Caco-2 (cell line): ENCODE data around the gene ARAP3. TPM values are rescaled to one million over a fixed set of nuclear protein-coding genes. Genes with fewer than 3 reads are reported as not detected.

ENCODE experiments used
- BruUV-seq: library from RNA; stranded (reverse); fragments of 400-500 nt; replicated peaks from 2 replicates; lab custom pipeline; 2021; lab: Mats Ljungman, UMichigan
- CTCF ChIA-PET: fragments of 300-600 bp; sonication (Branson Sonifier 250); formaldehyde crosslinking; loops from one replicate; lab custom pipeline; 2022; ENCODE audit warnings: antibody characterized with exemption; lab: Charles Lee
- POLR2A ChIA-PET: fragments of 300-600 bp; sonication (Branson Sonifier 250); formaldehyde crosslinking; loops from one replicate; lab custom pipeline; 2022; ENCODE audit warnings: antibody characterized with exemption; lab: Charles Lee
- DNase-seq, 2 experiments: peaks; one replicate each; pipeline versions ENCODE4 v3.0.0 to v3.0.0-alpha.2; 2020 to 2022
- H3K27me3 ChIP-seq: replicated peaks from 2 replicates; pipeline ENCODE4 v1.6.0; 2011; ENCODE audit warnings: low read length; ENCODE audit not compliant: control insufficient read depth, insufficient read depth
- H3K36me3 ChIP-seq: 2 replicates; pipeline ENCODE4 v1.5.1; 2011; ENCODE audit warnings: low read length; ENCODE audit not compliant: control insufficient read depth, insufficient read depth
- H3K4me1 ChIP-seq: fragments of 250-450 bp; sonication (Bioruptor Pico); 2 replicates; pipeline ENCODE4 v1.5.1; 2020; ENCODE audit warnings: mild to moderate bottlenecking
- H3K4me3 ChIP-seq: 2 replicates; pipeline ENCODE4 v1.5.1; 2011; ENCODE audit warnings: low read depth, mild to moderate bottlenecking, control low read depth, low read length
- H3K9me3 ChIP-seq: fragments of 250-450 bp; sonication (Bioruptor Pico); 2 replicates; pipeline ENCODE4 v1.5.1; 2020; ENCODE audit warnings: mild to moderate bottlenecking, moderate library complexity
- H3K27ac Mint-ChIP-seq: one replicate; pipeline ENCODE4 v1.8.0; 2022; ENCODE audit warnings: mixed read lengths; ENCODE audit not compliant: unreplicated experiment
- H3K27me3 Mint-ChIP-seq: one replicate; pipeline ENCODE4 v1.8.0; 2022; ENCODE audit warnings: mixed read lengths; ENCODE audit not compliant: insufficient read depth, unreplicated experiment
- H3K36me3 Mint-ChIP-seq: one replicate; pipeline ENCODE4 v1.8.0; 2022; ENCODE audit warnings: mild to moderate bottlenecking, mixed read lengths; ENCODE audit not compliant: insufficient read depth, unreplicated experiment
- H3K4me1 Mint-ChIP-seq: one replicate; pipeline ENCODE4 v1.8.0; 2022; ENCODE audit warnings: low read depth, mixed read lengths; ENCODE audit not compliant: unreplicated experiment
- H3K4me3 Mint-ChIP-seq: one replicate; pipeline ENCODE4 v1.8.0; 2022; ENCODE audit warnings: mild to moderate bottlenecking, moderate library complexity, mixed read lengths; ENCODE audit not compliant: unreplicated experiment
- H3K9me3 Mint-ChIP-seq: one replicate; pipeline ENCODE4 v1.8.0; 2022; ENCODE audit warnings: mixed read lengths; ENCODE audit not compliant: unreplicated experiment
- CTCF ChIP-seq, 2 experiments: fragments of 200-600 bp in 1 of 2; IDR thresholded peaks; 1 replicate in 1 of 2; 2 replicates in 1 of 2; pipeline versions ENCODE4 v1.5.1 to v1.8.0; 2011 to 2022; ENCODE audit warnings: antibody characterized with exemption in 1 of 2, control low read depth in 1 of 2, inconsistent platforms in 1 of 2, low read depth in 1 of 2, low read length in 1 of 2, mild to moderate bottlenecking in 1 of 2, moderate library complexity in 1 of 2; ENCODE audit not compliant: insufficient read depth in 1 of 2, severe bottlenecking in 1 of 2, unreplicated experiment in 1 of 2
- intact Hi-C: fragments of 100-400 bp; cut with micrococcal nuclease; formaldehyde crosslinking; loops from one replicate; pipeline ENCODE4 v1.10.0; 2022; ENCODE audit not compliant: unreplicated experiment
- total RNA-seq: library from RNA; stranded (reverse); gene quantifications from 2 replicates; pipeline ENCODE4 v1.2.3, GENCODE V29; 2022

ARAP3 gene
- total RNA-seq, 1 experiment from 2014 or later: 6.3 TPM

GRCh38 chr5:141637767-141638419 lies 44.1 kb downstream of the ARAP3 start:
- TF ChIP-seq CTCF (IDR thresholded peaks at IDR 0.05; ENCODE audit: insufficient read depth in 1 of 2, low read depth in 1 of 2, low read length in 1 of 2, severe bottlenecking in 1 of 2, unreplicated experiment in 1 of 2): peak; percentile 40 to 57
- Mint-ChIP-seq H3K27ac (no peak overlapping the region), H3K36me3 (peaks cover 7% of the 10 kb centered on the region), H3K9me3 (no peaks in the 10 kb centered on the region), H3K4me3 (peak overlapping the region; percentile 90), H3K4me1 (peaks cover 17% of the 10 kb centered on the region), H3K27me3 (no peaks in the 10 kb centered on the region)
- Histone ChIP-seq H3K4me3 (peak overlapping the region; percentile 85), H3K9me3 (no peaks in the 10 kb centered on the region), H3K27me3 (no peaks in the 10 kb centered on the region), H3K4me1 (peaks cover 18% of the 10 kb centered on the region; the same call in 1 of the 2 replicates), H3K36me3 (peaks cover 1% of the 10 kb centered on the region; the same call in 1 of the 2 replicates)
- POLR2A ChIA-PET: interaction anchor here (3.0 kb wide), 1 partner anchor 18 kb away, joined by 23 read pairs; the partner anchor contains the start of gene DIAPH1
- intact Hi-C loops: loop anchor here (1.0 kb wide), 1 partner anchor 46 kb away; no protein-coding TSS in a partner anchor
- CTCF ChIA-PET: interaction anchor here (0.8 to 3.7 kb wide), 4 partner anchors 13 to 74 kb away, joined by 3 to 40 read pairs (median 20); partner anchors contain the start of genes DIAPH1 and FCHSD1
- peak; percentile 77 to 79 for DNase-seq
- BruUV-seq: no TSS peak

GRCh38 chr5:141637123-141637766 lies 44.8 kb downstream of the ARAP3 start:
- Histone ChIP-seq H3K4me3 (peak overlapping the region; percentile 85), H3K36me3 (peaks cover 1% of the 10 kb centered on the region; the same call in 1 of the 2 replicates), H3K4me1 (peaks cover 17% of the 10 kb centered on the region; the same call in 1 of the 2 replicates), H3K9me3 (no peaks in the 10 kb centered on the region), H3K27me3 (no peaks in the 10 kb centered on the region)
- no peak for TF ChIP-seq CTCF (IDR thresholded peaks at IDR 0.05; ENCODE audit: insufficient read depth in 1 of 2, low read depth in 1 of 2, low read length in 1 of 2, severe bottlenecking in 1 of 2, unreplicated experiment in 1 of 2)
- ChIA-PET POLR2A (interaction anchor here (0.9 to 3.0 kb wide), 5 partner anchors 9 to 45 kb away, joined by 3 to 23 read pairs (median 7); partner anchors contain the start of genes DIAPH1 and FCHSD1), CTCF (interaction anchor here (0.8 to 3.7 kb wide), 6 partner anchors 14 to 73 kb away, joined by 3 to 40 read pairs (median 8); partner anchors contain the start of genes DIAPH1 and FCHSD1)
- no peak for DNase-seq
- intact Hi-C loops: loop anchor here (1.0 kb wide), 1 partner anchor 45 kb away; no protein-coding TSS in a partner anchor
- Mint-ChIP-seq H3K36me3 (peaks cover 7% of the 10 kb centered on the region), H3K4me3 (peak overlapping the region; percentile 90), H3K27me3 (no peaks in the 10 kb centered on the region), H3K27ac (no peak overlapping the region), H3K4me1 (peaks cover 16% of the 10 kb centered on the region), H3K9me3 (no peaks in the 10 kb centered on the region)
- TSS peak; percentile 55 for BruUV-seq
